Naive B cell (primary cell): ENCODE measurements around the gene ELAC1. TPM values are rescaled to one million over a fixed set of nuclear protein-coding genes. Genes with fewer than 3 reads are reported as not detected.
A peak's percentile ranks its signal among the peaks of the same experiment; 100 is the strongest.

Experiments used
- ATAC-seq, 2 donors: fragments of 150-1000 bp; cut with Tn5 transposase; 2 replicates each; pipeline ENCODE4 v1.10.0; 2021; ENCODE audit warnings: low read depth in 2 of 2, mild to moderate bottlenecking in 2 of 2, moderate library complexity in 2 of 2
- DNase-seq: peaks from one replicate; pipeline ENCODE4 v3.0.0; 2022
- H3K27ac Mint-ChIP-seq, 6 donors: one replicate each; pipeline ENCODE4 v1.8.0; 2020 to 2022; ENCODE audit warnings: mild to moderate bottlenecking in 6 of 6, mixed read lengths in 6 of 6, moderate library complexity in 5 of 6, inconsistent platforms in 2 of 6
- H3K27me3 Mint-ChIP-seq, 3 donors: one replicate each; pipeline ENCODE4 v1.8.0; 2021 to 2022; ENCODE audit warnings: mixed read lengths in 3 of 3, mild to moderate bottlenecking in 1 of 3
- H3K36me3 Mint-ChIP-seq, 2 donors: one replicate each; pipeline ENCODE4 v1.8.0; 2020 to 2022; ENCODE audit warnings: mixed read lengths in 2 of 2, inconsistent platforms in 1 of 2, mild to moderate bottlenecking in 1 of 2
- H3K4me1 Mint-ChIP-seq, 3 donors: one replicate each; pipeline ENCODE4 v1.8.0; 2020 to 2022; ENCODE audit warnings: mixed read lengths in 3 of 3, inconsistent platforms in 1 of 3, mild to moderate bottlenecking in 1 of 3, moderate library complexity in 1 of 3
- H3K4me3 Mint-ChIP-seq, 8 donors: one replicate each; pipeline ENCODE4 v1.8.0; 2020 to 2022; ENCODE audit warnings: mild to moderate bottlenecking in 8 of 8, mixed read lengths in 8 of 8, moderate library complexity in 8 of 8, inconsistent platforms in 2 of 8
- H3K9me3 Mint-ChIP-seq, 7 donors: one replicate each; pipeline ENCODE4 v1.8.0; 2020 to 2022; ENCODE audit warnings: mixed read lengths in 7 of 7, mild to moderate bottlenecking in 5 of 7, inconsistent platforms in 2 of 7, moderate library complexity in 1 of 7
- polyA plus RNA-seq, 6 donors: library from polyadenylated mRNA; unstranded; fragments of 300-500 nt; fragmentation: Illumina TruSeq; gene quantifications; one replicate each; pipeline ENCODE4 v1.2.3, GENCODE V29; 2021; ENCODE audit warnings: low read depth in 6 of 6

The ELAC1 gene
- polyA plus RNA-seq, 6 donors from 2014 or later = 15.7 to 21.8 (median 19.4) TPM

DNA sequence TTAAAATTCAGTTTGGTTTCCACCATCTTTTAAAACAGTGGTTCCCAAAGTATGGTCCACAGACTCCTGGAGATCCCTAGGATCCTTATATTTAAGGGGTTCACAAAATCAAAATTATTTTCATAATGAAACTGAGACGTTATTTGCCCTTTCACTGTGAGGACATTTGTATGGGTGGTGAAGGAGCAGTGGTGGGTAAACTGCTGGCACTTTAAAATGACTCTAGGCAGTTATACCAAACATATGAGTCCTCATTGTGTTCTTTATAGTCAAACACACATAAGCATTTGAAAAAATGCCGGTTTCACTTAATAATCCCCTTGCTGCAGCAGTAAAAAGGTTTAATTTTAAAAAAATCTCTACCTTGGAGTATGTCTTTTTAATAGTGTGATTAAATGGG is 69.4 kb downstream of the ELAC1 start:
- no peak for ATAC-seq
- Mint-ChIP-seq H3K4me3 (peak overlapping the region in 2 of 8 donors; percentile 11 to 42), H3K4me1 (peaks cover 49 to 86% (median 64%) of the 10 kb centered on the region in 3 donors)

More for the DNA sequence above, 69.4 kb downstream of the ELAC1 start:
- Mint-ChIP-seq H3K27ac (peak overlapping the region in 2 of 6 donors; percentile 31 to 47), H3K36me3 (no peaks in the 10 kb centered on the region), H3K27me3 (no peaks in the 10 kb centered on the region), H3K9me3 (no peaks in the 10 kb centered on the region)
- no peak for DNase-seq

Other genes starting within 250 kb of the ELAC1 start
- under 1 TPM in 1 of 6 donors, not detected in 5; 0.16 TPM for gene MRO, start 148.0 kb upstream of the ELAC1 start, polyA plus RNA-seq
- gene ME2, start 88.9 kb upstream of the ELAC1 start, polyA plus RNA-seq = 10 to 100 TPM; 50.3 to 62.4 (median 57.8) TPM
- gene SMAD4, start 62.2 kb downstream of the ELAC1 start, polyA plus RNA-seq = 100 to 1,000 TPM in 1 of 6 donors, 10 to 100 TPM in 5; 11.8 to 104 (median 76.7) TPM
- 10 to 100 TPM in 2 of 6 donors, 1 to 10 TPM in 4; 6.6 to 13.4 (median 8.7) TPM for gene MEX3C, start 229.6 kb downstream of the ELAC1 start, polyA plus RNA-seq